ENCODE data around the gene TFDP3.

TFDP3 gene

DNA sequence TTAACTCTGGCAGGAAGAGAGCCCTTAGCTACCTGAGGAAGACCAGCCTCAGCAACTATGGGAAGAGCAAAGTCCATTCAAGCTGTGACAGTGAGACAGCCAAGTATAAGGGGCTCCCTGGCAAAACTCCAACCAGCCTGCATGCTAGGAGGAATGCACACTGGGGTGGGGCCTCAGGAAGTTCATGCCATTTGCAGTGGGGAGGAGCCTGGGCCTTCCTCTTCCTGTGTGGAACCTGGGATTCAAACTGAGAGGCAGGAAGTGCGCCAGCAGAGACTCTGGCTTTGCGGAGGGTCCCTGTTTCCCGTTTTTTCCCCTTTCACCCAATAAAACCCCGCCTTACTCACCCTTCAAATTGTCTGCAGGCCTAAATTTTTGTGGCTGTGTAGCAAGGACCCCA lies 33.0 kb downstream of the TFDP3 start:
- no peak for DNase-seq

DNA sequence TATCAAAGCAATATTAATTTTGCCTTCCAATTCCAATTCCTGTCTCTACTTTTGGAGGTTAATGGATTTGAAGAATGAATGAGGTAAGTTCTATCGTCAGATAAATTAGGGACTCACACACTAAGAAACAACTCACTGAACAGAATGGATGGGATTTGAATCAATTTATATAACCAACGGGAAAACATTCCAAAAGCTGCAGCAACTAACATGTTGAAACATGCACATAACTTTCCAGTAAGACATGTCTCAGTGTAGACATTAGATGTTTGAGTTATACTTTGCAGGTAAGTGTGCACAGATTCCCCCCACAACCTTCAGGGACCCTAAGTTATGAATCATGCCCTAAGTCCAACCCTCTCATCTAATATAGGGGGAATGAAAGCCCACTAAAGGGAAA lies 34.3 kb downstream of the TFDP3 start:
- no peak for DNase-seq

DNA sequence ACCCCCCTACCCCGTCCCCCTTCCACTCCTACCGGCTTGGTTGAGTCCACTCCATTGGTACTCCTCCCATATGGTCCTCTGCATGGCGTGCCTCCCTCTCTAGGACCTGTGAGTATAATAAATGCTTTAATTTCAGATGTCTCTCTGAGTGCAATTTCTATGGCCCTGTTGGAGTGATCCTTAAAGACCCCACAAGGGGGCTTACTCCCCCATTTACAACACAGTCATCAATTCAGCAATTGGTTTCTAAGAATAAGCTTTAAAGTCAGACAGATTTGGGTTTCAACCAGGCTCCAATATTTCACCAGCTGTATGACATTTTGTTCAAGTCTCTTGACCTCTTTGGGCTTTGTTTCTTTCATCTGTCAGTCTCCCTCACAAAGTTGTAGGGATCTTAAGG lies 38.7 kb downstream of the TFDP3 start:
- DNase-seq = no peak

DNA sequence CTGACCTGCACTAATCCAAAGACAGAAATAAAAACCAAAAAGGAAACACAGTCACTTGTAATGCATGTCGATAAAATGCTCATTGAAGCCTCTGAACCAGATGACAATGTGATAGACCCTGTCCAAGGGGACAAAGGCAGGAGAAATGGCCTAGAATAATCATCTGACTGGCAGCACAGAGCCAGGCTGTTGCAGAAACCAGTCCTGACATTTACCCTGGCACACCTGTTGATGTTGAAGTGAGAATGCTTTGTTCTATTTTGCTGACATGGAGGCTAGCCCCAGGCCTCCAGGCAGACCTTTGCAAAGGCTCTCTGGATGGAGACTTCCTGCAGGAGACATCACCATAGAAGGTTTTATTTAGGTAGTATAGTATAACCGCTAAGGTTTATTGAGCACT lies 41.0 kb downstream of the TFDP3 start:
- DNase-seq = no peak

DNA sequence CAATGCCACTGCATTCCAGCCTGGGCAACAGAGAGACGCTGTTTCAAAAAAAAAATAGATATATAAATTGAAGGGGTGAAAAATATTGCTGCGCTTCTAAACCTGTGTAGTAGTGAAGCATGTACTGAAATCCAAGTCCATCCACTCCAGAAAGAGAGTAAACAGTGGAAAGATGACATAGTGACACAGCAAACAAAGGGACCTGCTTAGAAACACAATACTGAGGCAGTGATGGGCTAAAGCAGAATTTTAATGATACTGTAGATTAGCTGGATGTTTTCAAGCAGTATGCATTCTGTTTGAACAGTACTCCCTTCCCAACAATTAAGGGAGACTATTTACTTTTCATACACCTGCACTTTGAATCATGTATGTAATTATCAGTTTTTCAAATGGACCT lies 42.5 kb downstream of the TFDP3 start:
- no peak for DNase-seq

DNA sequence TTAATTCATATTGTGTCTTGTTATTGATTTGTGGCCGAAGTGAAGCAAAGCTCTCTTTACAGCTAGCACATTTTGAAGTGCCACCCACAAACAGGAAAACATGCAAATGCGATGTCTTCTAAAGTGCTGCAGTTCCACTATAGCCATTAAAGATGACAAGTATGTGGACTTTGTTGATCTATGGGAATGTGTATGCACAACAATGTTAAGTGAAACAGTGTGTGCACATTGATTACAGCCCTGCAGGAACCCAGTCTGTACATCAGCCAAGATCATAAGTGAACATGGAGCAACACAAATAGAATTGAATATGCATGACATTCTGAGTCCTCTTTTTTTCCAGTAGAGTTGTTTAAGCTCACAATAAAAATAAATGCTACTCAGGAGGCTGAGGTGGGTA lies 43.0 kb downstream of the TFDP3 start:
- DNase-seq = no peak

DNA sequence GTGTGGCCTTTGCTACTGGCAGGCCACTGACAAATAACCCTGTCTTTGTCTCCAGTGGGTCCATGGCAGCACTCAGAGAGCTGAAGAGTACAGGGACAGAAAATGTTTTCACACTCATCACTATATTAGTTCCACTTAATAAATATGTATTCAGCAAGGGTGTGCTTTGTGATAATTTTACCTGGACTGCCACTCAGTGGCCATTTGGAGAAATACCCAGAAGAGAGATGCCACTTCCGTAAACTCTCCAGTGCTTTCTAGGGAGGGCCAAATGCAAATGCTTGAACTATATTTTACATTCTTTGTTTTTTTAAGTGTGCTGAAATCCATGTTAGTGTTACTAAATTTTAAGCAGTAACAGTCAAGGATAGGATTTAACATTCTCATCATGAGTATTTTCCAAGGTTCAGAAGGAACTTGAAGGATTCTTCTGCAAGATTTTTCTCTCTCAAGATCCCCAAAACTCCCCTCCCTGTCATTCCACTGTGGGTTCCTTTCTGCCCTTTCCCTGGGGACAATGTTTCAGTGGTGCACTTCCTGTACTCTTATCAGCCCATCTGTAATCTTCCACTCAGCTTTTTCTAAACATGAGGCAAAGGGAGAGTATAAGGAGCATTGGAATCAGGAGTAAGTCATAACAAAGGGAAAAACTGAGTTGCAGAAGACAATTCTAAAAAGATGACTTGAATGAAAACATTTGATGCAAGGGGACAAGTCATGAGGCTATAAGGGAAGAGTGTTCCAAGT lies 46.0 kb downstream of the TFDP3 start:
- no peak for DNase-seq
